Measurements from ENCODE around the gene ABTB2.

The ABTB2 gene

GRCh38 chr11:34359548-34359891 lies 1.7 kb upstream of the ABTB2 start:
- no peak for DNase-seq

DNA sequence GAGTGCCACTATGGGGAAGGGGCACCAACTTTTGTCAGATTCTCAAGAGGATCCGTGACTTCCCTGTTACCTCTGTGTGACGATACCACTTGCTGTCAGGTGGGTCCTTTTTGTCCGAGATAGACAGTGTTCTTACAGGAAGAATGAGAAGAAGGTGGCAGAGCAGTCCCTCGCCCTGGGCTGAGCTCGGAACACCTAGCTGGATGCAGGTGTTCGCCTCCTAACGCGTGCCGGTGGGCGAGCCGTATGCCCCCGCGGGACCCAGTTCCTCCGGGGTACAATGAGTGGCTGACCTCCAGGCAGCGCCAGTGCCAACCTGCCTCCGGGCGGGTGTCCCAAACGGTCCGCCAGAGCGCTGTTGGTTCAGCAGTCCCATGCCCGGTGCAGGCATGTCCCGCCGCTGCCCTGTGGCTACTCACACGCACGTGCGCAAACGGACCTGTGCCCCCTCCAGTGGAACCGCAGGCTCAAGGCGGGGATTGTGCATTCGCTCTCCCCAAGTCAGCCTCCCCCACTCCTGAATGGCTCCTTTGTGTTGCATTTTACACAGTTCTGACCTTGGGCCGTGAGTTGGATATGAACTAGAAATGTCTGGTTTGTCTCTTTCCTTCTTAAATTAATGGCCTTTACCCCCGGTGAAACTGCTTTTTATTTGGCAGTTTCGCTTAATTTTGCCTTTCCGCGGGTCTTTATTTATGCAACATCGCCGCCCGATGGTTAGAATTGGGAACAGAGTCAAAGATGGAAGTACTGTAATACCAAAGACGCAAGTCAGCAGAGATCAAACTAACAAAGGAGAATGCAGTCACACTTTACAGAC lies 1.1 kb upstream of the ABTB2 start:
- DNase-seq: no peak

DNA sequence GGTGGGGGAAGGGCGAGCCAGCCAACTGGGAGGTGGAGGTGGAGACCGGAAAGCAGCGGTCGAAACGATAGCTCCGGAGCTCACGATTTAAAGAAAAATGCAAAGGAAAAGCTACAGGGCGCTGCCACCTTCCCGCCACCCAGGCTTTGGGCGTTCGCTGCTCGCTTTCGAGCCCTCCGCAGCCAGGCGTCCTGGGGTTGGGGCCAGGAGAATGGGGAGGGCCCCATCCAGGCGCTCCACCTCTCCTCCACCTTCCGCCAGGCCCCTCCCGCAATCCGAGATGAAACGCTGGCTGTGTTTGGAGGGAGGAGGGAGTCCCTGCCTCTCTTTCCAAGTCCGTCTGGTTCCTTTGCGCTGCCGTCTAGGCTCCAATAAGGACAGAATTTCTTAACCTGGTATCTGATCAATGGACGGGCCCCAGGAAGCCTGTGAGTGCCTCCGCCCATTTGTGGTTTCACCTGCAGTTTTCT lies 483 bp upstream of the ABTB2 start:
- DNase-seq: no peak

DNA sequence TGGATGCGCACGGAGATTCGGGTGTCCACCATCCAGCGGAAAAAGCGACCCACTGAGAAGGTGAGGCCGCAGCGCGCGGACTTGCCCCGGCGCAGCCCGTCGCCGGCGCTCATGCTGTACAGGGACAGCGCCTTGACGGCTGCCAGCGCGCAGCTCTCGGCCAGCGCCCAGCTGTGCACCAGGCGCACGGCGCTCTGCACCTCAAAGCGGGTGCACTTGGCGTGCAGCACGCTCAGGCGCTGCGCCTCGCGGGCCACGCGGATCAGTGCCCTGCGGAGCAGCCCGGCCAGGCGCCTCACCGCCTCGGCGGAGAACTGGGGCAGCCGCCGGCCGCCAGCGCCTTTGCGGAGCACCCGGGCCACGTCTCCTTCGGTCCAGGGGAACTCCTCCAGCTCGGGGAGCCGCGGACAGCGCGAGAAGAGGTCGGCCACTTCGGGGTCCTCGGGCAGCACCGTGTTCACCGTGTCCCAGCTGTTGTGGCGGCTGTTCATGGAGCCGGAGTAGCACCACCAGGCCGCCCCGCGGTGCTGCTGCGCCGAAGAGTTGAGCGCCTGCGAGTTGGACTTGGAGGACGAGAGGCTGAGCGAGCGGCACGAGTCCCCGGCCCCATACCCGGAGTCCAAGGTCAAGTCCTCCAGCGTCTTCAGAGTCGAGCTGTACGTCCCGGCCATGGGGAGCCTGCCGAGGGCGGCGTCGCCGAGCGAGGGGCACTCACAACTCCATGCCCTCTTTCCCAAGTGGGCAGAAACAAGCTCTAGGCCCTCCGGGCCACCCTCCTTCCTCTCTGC lies 703 bp downstream of the ABTB2 start:
- DNase-seq: no peak

- DNase-seq: no peak
Measured at GRCh38 chr11:34356576-34356912, 1.3 kb downstream of the ABTB2 start.

- no peak for DNase-seq
Measured at GRCh38 chr11:34356130-34356529, 1.7 kb downstream of the ABTB2 start.

- DNase-seq: no peak
Measured at GRCh38 chr11:34355726-34356125, 2.1 kb downstream of the ABTB2 start.

GRCh38 chr11:34354782-34355181 lies 3.0 kb downstream of the ABTB2 start:
- no peak for DNase-seq

DNA sequence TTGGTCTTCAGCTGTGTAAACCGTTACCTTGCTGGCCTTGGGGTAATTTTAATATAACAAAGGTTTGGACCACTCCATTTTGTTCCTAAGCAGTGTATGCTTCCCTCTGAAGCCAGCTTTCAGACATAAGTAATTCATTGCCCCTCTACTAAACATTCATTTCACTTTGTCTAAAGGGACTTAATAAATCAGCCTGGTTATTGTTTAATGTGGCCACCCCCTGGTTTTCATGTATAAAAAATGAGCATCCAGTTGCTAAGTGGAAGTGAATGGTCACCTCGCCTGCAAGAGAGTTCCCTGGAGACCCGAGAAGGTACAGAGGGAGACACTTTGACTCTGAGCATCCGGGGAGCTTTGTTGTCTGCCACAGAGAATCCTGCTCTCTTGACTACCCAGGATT lies 3.9 kb downstream of the ABTB2 start:
- DNase-seq: no peak

DNA sequence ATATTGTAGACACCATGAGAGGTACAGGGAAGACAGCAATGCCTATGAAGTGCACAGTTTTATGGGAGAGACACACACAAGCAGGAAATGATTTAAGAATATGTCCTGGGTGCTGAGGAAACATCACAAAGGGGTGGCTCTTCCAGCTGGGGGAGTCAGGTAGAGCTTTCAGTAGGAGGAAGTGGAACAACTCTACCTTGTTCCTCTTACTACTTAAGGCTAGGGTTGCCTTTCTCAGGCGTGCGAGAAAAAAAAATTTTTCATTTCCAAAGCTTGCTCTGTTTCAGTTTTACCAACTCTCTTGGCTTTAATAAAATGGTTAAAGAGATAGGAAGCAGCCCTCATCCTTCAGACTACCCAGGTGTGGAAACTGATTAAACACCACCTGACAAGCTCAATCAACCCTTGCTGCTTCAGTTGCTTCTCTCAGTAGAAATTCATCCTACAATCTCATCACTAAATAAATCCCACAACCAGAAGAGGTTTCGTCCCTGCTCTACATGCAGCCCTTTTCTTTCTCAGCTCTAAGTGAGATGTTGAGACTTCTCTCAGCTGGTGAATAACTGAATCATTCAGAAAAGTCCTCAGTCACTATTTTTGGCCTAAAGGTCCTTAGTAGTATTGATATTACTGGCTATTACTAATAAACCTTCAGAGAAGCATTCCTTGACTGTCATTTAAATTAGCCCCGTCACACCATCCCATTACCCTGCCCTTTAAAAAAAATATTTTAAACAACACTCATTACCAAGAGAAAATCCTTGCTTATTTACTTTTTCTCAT lies 5.9 kb downstream of the ABTB2 start:
- no peak for DNase-seq

DNA sequence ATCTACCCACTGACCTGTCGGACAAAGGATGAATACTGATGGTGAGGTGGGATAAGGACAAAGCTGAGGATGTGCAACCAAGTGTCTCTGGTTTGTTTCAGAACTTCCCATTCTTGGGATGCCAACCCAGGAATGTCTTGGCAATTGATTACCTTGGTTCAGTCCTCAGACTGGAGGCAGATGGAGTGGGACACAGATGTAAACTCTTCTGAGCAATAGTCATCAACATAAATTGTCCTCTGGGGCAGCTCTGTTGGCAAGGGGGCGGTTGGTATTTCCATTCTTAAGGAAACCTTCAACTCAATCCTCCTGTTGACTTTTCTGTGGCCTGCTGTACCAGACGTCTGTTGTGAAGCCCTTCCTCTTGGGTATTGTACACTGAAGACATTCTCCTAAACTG lies 6.8 kb downstream of the ABTB2 start:
- DNase-seq: no peak

DNA sequence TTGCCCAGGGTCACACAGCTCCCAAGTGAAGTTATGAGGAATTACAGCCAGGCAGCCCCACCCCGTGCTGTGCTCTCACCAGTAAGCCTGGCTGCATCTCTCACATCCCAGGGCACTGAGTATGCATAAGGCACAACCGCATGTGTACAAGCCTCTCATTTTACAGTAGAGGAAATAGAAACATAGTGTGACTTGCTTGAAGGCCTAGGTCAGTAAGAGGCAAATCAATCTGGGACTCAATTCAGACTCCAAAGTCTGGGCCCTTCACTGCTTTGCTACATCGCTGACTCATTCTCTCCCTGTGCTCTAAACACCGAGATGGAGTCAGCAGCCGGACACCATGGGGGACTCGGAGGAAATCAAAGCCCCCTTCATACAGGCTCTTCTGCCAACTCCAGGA lies 7.9 kb downstream of the ABTB2 start:
- DNase-seq: no peak

DNA sequence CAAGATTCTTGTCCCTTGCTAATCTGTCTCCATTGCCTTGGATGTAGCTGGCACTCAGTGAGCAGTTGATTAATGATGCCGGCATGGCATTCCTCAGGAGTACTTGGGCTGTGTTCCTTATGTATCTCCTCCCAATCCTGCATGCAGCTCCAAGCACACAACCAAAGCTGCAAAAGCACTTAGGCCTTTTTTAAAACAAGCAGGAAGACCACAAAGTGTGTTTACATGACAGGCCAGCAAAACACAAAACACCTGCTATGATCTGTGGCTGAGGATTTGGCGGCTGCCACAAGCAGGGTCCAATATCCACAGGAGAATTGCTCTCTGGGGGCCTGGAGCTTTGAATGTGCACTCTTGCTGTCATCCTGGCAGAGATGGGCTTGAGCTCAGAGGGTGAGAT lies 8.9 kb downstream of the ABTB2 start:
- no peak for DNase-seq

DNA sequence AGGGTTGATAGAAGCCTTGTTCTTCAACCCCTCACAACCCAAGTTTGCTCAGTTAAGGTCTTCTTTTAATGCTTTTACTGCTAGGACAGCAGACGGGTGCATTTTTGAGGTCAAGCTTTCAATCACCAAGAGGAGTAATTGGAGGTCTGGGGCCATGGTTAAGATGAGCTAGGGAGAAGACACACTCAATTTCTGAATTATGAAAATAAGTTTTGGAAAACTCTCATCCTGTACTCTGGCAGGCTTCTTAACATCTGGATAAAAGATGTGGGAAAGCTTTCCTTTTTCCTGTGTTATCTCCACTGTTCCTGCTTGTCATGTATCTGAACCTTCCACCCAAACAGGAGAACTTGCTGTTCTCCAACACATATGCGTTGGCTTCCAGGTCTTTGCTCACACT lies 9.7 kb downstream of the ABTB2 start:
- no peak for DNase-seq

- DNase-seq: no peak
Measured at GRCh38 chr11:34346551-34346950, 11.3 kb downstream of the ABTB2 start.

GRCh38 chr11:34345991-34346480 lies 11.8 kb downstream of the ABTB2 start:
- DNase-seq: no peak

- no peak for DNase-seq
Measured at GRCh38 chr11:34345540-34345876, 12.3 kb downstream of the ABTB2 start.

- DNase-seq: no peak
Measured at GRCh38 chr11:34344768-34345539, 12.9 kb downstream of the ABTB2 start.

DNA sequence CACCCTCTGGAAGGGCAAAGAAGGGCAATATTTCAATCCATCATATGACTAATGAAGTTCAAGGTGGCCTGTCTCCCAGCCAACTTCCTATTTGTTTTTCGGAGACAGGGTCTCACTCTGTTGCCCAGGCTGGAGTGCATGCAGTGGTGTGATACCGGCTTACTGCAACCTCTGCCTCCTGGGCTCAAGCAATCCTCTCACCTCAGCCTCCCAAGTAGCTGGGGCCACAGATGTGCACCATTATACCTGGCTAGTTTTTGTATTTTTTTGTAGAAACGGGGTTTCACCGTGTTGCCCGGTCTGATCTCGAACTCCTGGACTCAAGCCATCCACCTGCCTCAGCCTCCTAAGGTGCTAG lies 13.4 kb downstream of the ABTB2 start:
- no peak for DNase-seq

- no peak for DNase-seq
Measured at GRCh38 chr11:34343686-34344085, 14.1 kb downstream of the ABTB2 start.

DNA sequence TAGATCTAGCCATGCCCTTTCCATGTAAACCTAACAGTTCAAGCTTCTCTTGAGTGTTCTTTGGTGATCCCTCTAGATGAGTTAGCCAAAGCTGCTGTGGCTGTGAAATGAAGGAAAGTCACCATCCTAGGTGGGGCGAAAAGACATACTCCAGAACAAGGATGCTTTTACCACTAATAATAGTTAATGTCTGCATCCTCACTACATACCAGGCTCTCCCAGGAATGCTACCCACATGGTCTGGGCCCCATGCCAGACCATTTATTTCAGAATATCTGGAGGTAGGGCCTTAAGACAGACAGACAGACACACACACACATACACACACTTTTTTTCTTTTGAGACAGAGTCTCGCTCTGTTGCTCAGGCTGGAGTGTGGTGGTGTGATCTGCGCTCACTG lies 14.7 kb downstream of the ABTB2 start:
- DNase-seq: no peak

GRCh38 chr11:34341931-34342533 lies 15.8 kb downstream of the ABTB2 start:
- no peak for DNase-seq

- DNase-seq: no peak
Measured at GRCh38 chr11:34341096-34341495, 16.7 kb downstream of the ABTB2 start.
